Amygdala (tissue), 56 donors: ENCODE measurements around the gene SH3RF3.
A peak's percentile ranks its signal among the peaks of the same experiment; 100 is the strongest.

Experiments
- DNase-seq, 56 donors: peaks; one replicate each; lab custom pipeline; 2025; lab: John Stamatoyannopoulos, UW

SH3RF3 gene

DNA sequence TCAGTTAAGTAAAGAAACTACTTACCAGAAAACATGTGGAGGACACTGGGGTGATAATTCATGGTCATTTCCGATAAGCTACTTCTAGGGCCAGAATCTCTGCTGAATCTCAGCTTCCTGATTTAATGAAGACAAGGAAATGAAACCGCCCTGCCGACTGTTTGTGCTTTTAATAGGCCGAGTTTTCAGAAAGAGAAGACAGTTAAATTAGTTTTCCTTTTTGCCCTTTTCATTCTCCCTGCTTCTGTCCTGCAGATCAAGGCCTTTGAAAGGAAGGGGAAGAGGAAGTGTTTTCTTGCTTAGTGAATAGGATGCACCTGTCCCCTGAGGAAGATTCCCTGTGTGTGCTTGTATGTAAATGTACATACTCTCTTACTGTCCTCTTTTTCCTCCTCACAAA, 126.6 kb downstream of the SH3RF3 start:
- peak in 1 of 56 donors; percentile 36 for DNase-seq

DNA sequence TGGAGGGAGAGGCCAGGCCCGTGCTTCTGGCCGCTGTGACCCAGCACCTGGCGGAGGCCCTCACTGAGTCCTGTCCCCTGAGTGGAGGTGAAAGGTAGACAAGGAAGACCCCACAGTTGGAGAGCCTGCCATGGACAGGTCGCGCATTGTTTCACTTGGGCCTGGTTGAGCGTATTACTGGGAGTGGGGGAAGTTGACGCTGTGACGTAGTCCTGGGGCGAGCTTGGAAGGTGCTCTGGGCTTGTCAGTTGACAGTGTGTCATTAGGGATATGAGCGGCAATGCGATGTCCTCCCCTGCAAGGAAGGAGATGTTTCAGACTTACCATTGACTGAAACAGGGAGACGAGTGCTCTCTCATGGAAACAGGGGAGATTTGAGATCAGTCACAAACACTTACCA, 127.1 kb downstream of the SH3RF3 start:
- DNase-seq = no peak

DNA sequence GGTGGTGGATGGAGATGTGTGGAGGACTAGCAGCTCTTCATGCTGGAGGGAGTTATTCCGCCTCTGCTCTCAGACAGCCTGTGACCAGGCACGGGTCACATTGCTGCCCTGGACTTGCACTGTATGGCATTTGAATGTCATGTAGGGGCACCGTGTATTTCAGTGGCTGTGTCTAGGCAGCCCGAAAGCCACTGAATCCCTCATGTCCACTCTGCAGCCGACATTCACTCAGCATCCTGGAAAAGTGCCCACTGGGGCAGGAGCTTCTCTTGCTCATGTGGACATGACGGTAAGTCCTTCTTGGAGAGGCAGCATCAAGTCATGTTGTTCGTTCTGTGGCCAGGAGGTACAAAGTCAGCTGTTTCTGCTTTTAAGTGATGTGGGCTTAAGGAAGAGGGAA, 127.9 kb downstream of the SH3RF3 start:
- DNase-seq = no peak

DNA sequence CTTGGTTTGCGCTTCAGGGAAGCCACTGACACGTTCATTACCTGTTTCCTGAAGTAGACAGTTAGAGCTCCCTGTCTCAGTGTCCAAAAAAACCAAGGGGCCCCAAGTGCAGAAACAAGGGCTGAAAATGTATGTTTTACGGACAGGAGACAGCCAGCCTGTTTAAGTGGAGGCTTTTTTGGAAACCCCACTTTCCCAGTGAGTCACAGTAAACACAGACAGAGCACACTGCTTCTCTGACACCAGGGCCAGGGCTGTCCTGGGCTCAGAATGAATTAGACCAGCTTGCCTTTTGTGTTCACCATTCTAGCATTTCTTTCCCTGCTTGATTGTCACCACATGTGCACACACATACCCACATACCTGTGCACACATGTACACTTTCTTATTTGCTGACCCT, 128.6 kb downstream of the SH3RF3 start:
- DNase-seq = no peak

DNA sequence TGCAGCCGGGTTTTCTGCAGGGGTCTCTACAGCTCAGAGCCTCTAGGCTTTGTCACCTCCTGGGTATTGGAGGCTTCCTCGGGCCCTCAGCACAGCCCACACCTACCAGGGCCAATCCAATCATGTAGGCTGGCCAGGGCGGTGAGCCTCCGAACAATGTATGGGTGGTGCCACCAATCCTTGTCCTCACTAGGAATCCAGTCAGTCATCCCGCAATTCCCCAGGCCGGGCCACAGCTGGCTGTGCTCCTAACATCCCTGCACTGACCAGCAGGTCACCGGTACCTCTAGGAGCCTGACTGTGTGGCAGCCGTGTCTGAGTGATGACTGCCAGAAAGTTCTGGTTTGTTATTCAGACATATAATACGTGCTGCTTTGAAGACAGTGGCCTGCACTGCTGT, 129.4 kb downstream of the SH3RF3 start:
- DNase-seq = no peak

DNA sequence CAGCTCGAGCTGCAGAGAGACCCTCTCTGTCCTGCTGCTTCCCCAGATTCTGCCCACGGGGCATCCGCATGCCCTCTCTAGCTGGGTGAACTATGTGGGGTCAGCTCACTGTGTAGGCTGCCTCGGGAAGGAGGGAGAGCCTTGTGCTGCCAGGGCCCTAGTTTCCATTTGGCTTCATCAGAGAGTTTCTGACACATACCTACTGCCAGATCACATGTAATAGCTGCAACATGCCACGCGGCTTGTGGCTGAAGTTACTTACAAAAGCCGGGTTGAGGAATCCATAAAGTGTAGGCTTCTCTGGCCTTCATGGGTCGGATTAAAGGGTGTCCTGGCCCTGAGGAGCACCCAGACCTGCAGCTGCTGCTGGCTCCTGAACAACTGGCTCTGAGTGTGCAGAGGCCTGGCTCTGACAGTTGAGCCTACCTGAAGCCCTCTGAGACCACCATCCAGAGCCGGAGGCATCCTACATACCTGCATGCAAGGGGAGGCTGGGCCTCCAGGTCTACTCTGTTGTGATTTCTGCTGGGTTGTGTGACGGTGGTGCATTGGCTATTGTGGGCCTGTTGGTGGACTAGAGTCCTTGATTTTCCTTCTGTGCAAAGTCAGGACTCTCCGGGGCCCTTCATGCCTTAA, 130.0 kb downstream of the SH3RF3 start:
- peak in 1 of 56 donors; percentile 33 for DNase-seq

DNA sequence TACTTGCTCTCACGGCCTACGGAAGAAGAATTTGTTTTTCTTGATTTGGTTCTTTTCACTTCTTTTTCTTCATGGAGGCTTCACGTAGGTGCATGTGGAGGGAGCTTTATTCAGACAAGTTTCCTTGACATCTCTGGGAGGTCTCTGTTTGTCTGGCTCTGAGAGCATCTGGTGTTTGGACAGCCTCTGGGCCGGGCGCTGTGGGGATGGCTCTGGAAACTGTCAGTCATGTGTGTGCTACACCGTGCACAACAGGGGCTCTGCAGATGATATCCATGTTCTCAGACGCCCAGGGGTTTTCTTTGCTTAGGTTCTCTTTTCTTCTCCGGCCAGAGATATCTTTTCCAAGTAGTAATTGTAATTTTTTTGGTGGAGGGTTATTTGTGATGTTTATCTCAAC, 130.7 kb downstream of the SH3RF3 start:
- no peak for DNase-seq

DNA sequence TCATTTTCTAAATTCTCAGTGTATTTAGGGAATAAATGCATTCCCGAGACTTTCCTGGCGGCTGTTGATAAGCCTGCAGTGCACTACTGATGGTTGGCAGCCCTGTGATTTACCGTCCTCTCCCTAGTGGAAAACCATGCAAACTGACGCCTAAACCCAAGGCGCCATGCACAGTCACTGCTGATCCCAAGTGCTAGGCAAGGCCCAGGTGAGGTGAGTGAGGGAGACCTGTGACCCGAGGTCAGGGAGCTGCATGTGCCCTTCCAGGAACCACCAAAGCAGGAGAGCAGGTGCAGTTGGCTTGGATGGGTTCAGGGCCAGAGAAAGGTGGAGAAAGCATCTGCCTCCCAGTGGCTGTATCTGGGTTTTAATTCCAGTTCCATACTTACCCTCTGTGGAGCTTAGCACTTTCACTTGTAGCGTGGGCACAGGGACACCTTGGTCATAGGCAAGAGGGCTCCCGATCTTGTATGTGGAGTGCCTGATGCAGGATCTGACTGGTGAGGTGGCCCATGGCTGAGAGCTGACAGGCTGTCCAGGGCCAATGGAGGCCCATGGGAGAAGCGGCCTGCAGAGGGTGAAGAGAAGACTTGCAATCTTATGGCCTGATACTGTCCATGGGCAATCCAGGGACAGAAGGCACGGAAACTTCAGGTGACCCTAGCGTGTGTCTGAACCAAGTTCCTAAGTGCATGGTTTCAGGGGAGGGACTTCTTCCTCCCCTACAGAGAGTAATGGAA, 131.3 kb downstream of the SH3RF3 start:
- no peak for DNase-seq

DNA sequence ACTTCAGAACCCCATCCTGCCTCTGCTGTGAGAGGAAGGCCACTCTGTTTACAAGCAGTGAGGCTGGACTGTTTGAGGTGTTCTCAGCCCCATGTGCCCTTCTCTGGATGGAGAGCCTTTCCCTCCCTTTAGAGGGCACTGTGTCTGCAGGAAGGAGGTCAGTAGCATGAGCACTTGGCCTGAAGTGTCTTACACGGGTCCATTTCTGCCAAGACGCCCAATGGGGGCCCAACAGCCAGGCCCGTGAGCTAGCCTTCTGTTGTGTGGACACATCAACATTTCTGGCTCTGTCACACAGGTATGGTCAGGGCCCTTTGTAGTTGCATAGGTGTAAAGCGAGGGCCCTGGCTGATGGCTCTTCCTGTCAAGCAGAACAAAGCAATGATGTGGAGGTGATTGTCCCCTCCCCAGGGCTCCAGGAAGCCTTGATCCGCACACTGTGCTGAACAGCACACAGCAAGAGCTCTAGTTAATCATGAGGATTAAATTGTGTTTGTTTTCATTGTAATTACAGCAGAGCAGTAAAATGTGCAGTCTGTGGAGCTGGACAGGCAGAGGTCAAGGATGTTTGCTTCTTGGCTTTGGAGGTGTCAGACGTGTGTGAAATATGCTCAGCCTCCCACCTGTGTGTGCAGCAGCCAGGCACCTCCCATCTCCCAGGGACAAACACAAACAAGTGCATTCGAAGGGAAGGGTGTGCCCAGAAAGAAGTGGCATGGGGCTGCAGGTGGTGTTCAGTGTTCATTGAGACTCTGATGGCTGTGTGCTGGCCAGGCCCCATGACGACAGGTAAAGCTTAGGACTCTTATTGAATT, 132.1 kb downstream of the SH3RF3 start:
- no peak for DNase-seq

DNA sequence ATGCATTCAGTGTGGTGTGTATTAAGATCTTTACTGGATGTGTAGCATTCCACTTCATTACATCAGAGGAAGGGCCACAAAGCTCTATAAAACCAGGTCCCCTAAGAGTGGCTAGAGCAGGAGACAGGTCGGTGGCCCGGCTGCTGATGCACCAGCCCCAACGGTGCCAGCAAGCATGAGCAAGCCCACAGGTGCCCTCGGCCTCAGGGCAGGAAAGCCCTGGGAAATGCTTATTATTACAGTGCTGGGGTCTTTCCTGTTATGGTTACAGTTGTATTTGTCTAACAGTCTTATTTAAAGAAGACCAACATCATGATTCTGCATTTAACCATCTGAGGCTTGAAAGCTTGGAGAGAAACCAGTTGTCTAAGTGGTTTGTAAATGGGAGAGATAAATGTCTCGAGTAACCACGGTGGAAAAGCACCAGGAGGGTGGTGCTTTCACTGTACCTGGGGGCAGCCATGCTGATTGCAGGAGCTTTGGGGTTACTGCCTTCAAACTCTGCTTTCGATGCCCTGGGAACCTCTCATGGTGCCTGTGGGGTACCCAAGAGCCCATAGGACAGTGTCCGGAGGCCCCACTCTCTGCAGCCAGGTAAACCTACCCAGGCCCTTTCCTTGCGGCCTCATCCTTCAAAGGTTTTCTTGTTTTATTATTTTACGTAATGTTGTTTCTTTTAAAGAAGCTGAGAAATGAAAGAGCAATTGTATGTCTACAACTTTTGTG, 133.1 kb downstream of the SH3RF3 start:
- no peak for DNase-seq

DNA sequence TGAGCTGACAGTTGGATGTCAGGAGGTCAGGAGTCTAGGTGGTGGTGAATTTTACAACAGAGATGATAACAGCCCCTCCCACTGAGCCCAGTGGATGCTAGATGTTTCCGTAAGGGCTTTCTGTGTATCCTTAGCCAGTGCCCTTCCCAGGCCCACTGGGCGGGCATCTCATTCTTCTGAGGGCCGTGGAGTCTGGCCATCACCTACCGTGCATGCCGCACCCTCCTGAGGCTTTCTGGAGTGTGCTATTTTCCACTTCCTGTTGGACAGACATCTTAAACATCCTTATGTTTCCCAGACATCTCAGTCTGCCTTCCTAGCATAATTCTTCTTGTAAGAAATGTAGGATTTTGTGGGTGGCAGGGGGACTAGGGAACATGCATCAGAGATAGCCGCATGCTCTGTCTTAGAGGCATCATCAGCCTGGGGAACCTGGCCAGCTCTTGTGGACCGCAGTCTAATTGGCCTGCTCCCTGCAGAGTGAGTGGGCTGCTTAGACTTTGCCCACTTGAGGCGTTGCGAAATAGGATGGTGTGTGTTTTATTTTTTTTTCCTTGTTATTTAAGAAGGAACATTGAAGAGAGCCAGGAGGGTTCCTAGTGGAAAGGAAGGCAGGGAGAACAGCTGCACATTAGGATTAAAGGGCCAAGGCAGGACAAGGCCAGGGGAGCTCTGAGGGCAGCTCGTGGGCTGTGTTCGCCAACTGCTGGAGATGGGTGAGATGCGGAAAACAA, 135.8 kb downstream of the SH3RF3 start:
- peak in 4 of 56 donors; percentile 16 to 68 (median 32) for DNase-seq

DNA sequence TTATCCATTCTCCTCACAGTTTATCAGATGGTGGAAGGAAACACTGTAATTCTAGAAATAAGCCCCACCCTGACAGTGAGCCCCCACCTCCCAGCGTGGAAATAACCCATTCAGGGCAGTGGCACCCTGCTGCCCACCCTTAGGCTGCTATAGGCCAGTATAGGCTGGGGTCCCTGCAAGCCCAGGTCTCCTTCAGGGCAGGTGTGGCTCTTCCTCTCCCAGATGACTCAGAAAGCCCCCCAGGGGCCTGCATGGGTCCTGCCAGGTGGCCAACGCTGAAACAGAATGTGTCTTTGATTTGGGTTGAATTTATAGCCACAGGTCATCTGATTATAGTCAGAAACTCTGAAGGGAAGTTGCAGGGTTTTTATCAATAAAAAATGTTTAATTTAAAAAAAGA, 136.4 kb downstream of the SH3RF3 start:
- DNase-seq = no peak

DNA sequence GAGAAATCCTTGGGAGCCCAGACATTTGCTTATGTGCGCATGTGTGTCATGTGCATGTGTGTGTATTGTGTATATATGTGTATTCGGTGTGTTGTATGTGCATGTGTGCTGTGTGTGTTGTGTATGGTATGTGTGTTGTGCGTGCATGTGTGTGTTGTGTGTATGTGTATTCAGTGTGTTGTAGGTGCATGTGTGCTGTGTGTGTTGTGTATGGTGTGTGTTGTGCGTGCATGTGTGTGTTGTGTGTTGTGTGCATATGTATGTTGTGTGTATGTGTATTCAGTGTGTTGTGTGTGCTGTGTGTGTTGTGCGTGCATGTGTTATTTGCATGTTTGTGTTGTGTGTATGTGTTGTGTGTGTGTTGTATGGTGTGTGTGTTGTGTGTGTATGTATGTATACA, 136.9 kb downstream of the SH3RF3 start:
- DNase-seq = no peak

DNA sequence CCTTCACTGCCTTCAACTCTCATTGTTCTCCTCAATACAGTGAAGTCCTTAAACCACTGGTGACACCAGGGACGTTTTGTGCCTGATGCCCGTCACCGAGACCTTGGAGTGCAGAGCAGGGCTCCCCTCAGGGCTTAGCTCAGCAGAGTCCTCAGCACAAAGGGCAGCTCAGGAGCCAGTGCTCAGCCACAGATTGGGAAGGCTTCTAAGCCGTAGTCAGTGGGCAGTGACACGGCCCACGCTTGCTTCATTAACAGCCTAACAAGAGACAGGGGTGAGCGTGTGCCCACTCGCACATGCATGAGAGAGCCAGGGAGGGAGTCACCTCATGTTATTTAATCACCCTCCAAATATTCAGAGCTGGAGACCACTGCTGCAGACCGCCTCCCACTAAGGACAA, 137.5 kb downstream of the SH3RF3 start:
- no peak for DNase-seq

DNA sequence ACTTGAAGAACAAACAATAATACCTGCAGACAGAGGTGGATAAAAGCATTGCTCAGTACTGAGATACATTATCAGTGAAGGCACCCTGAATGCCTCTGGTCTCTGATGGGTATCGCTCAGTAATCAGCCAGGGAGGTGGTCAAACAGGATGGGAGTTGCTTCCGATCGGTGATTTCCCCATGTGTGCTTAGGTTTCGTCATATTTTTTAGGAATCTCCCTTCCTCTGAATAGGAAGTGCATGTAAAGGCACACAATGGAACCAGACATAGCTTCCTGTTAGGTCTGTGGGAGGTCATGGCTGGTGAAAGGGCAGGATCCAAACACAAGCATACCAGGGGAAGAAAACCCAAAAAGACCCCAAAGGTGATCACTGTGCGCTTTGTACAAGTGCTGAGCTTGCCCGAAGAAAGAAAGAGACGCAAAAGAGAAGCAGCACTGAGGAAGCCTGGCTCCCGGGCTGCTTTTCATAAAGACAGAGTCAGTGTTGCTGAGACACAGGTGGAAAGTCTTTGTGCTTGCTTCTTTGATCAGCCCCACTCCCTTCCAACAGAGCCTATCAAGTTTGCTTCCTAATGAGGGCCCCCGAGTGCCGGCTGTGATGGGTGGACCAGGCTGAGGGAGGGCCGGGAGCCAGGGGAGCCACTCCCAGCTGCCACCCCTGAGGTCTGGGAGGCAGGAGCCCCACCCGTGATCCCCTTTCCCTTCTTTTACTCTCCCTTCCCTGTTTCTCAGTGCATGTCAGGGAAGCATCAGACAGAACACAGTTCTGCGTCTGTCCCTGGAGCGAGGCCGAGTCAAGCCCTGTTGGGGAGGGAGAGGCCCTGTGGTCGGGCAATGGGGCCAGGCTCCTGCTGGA, 138.2 kb downstream of the SH3RF3 start:
- DNase-seq = no peak

DNA sequence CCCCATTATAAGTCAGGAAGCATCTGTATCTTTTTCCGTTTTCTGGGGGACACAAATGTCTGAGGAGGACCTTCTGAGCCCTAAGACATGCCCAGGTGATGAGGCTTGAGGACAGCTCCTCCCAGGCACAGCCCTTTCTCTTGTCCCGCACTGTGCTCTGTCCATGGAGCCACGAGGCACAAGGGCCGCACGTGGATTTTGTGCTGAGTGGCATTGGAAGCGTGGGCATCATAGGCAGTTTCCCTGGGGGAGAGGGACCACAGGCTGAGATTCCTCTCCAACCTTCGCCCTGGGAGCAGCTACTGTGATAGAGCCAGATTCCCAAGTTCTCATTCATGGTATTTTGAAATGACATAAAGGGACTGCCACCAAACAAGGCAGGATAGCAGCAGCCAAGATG, 139.9 kb downstream of the SH3RF3 start:
- DNase-seq = no peak

DNA sequence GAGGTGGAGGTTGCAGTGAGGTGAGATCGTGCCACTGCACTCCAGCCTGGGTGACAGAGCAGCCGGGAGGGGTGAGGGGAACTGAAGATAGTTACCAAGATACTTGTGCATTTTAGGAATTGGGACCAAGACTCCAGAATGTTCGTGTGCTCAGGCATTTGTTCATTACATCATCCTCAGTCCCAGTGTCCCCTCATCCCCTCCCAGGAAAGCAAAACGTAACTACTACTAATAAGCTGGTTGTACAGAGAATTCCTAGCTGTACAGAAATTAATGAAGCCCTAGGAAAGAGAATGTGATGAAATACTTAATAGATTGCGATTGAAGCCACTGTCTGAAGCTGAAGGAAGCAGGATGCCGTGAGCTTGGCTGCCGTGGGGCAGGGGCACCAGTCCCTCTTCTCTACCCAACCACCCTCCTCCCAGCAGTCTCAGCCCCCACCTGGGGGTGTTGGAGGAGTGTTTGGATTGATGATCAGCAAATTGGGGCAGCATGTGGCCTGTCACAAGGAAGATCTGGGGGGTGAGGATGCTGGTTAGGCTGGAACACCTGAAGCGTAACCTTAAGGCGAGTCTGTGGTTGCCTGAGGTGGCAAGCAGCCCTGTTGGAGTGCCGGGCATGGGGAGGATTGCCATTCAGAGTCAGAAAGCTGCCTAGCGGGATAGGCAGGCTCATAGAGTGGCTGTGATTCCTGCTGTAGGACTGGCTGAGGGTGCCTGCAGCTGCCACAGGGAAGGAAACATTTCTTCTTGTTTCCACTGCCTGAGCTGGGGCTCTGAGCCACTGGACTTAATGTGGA, 140.9 kb downstream of the SH3RF3 start:
- DNase-seq = no peak
